Body of pancreas (tissue), 4 donors: ENCODE data around the gene PLCB4.

ENCODE experiments used
- POLR2A ChIP-seq, 3 donors: fragments of 450-650 bp; IDR thresholded peaks; one replicate each; pipeline ENCODE4 v1.6.1; 2016; ENCODE audit warnings: antibody characterized with exemption in 3 of 3, mild to moderate bottlenecking in 2 of 3
- TF ChIP-seq, protein P1 (sequence below), 7 experiments: fragments of 450-650 bp in 4 of 7; fragments of 200-600 bp in 3 of 7; sonication (generic) in 3 of 7; IDR thresholded peaks; one replicate each; pipeline ENCODE4 v1.5.1; 2016 to 2019; ENCODE audit warnings: antibody characterized with exemption in 7 of 7

DNA sequence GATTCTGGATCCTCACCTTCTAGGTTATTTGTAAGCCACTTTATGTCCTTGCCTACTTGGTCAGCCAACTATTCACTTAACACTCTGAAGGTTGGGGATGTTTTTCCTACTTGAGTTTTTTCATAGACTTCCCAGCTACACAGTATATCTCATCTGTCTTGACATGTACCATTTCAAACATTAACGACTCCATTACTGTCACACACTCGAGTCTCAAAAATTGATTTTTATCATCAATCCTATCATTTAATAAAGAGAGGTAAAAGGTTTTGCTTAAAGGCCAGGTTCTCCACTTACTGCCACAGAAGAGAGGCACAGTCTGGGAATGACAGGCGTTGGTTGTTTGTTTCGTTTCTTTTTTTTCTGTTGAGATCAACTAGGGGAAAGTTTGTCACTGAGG is 407.3 kb downstream of the PLCB4 start:
- TF ChIP-seq, protein P1, sequence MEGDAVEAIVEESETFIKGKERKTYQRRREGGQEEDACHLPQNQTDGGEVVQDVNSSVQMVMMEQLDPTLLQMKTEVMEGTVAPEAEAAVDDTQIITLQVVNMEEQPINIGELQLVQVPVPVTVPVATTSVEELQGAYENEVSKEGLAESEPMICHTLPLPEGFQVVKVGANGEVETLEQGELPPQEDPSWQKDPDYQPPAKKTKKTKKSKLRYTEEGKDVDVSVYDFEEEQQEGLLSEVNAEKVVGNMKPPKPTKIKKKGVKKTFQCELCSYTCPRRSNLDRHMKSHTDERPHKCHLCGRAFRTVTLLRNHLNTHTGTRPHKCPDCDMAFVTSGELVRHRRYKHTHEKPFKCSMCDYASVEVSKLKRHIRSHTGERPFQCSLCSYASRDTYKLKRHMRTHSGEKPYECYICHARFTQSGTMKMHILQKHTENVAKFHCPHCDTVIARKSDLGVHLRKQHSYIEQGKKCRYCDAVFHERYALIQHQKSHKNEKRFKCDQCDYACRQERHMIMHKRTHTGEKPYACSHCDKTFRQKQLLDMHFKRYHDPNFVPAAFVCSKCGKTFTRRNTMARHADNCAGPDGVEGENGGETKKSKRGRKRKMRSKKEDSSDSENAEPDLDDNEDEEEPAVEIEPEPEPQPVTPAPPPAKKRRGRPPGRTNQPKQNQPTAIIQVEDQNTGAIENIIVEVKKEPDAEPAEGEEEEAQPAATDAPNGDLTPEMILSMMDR (IDR thresholded peaks at IDR 0.05) = no peak
- no peak for TF ChIP-seq POLR2A (IDR thresholded peaks at IDR 0.05)
